Choroid plexus epithelial cell (primary cell): ENCODE results near the gene XRCC3.
A peak's percentile ranks its signal among the peaks of the same experiment; 100 is the strongest.

Experiments used
- DNase-seq: peaks from one replicate; pipeline ENCODE4 v3.0.0-alpha.2; 2010; ENCODE audit warnings: low read depth
- H3K4me3 ChIP-seq: 2 replicates; pipeline ENCODE4 v1.5.1; 2011; ENCODE audit warnings: low read depth, mild to moderate bottlenecking, control low read depth, low read length, moderate library complexity
- TF ChIP-seq, protein P1 (sequence below): conservative IDR thresholded peaks from 2 replicates; pipeline ENCODE4 v1.5.1; 2011; ENCODE audit warnings: low read depth, mild to moderate bottlenecking, control low read depth, inconsistent platforms, low read length, moderate library complexity

XRCC3 gene

DNA sequence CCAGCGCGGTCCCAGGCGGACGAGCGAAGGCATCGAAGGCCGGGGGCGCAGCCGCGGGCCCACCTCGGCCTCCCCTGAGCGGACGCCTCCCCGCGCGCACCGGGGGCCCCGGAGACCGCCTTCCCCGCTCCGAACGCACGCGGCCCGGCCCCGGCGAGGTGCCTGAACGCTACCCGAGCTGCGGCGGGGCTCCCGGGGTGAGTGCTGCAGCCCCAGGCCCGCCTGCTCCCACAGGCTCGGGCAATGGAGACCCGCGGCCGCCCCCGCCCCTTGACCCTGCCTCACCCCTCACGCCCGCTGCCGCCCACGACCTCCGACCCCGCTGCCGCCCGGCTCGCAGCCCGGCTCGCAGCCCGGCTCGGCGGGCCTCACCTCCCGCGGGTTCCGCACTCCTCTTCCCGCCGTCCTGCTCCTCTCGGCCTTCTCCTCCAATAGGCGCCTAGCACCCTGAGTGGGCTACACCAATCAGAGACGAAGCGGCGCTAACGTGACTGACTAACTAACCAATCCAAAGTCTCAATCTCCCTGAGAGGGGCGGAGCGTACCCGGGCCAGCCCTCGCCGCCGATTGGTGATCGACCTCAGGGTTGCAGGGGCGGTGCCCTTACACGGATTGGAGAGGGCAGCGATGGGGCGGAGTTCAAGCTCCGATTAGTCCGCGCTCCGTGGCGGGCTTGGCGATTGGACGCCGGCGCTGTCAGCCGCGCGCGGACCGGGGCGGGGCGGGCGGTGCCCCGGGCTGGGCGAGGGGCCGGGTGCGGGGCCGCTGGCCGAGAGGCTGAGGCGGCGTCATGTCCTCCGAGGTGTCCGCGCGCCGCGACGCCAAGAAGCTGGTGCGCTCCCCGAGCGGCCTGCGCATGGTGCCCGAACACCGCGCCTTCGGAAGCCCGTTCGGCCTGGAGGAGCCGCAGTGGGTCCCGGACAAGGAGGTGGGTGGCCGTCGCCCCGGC is at the start of gene XRCC3, which contains the start of gene ZFYVE21:
Gene XRCC3 (minus strand): TSS at position 400 of the 949 bp plus-strand sequence. CDS start 4,364 bp downstream, outside the sequence.
Gene ZFYVE21 (plus strand): TSS at position 759 of the 949 bp plus-strand sequence. CDS start 32 bp downstream, at position 791.
- peak; percentile 100 for DNase-seq
- H3K4me3 ChIP-seq: peak within 1 kb of the TSS; percentile 84
- TF ChIP-seq, protein P1, sequence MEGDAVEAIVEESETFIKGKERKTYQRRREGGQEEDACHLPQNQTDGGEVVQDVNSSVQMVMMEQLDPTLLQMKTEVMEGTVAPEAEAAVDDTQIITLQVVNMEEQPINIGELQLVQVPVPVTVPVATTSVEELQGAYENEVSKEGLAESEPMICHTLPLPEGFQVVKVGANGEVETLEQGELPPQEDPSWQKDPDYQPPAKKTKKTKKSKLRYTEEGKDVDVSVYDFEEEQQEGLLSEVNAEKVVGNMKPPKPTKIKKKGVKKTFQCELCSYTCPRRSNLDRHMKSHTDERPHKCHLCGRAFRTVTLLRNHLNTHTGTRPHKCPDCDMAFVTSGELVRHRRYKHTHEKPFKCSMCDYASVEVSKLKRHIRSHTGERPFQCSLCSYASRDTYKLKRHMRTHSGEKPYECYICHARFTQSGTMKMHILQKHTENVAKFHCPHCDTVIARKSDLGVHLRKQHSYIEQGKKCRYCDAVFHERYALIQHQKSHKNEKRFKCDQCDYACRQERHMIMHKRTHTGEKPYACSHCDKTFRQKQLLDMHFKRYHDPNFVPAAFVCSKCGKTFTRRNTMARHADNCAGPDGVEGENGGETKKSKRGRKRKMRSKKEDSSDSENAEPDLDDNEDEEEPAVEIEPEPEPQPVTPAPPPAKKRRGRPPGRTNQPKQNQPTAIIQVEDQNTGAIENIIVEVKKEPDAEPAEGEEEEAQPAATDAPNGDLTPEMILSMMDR: no peak

DNA sequence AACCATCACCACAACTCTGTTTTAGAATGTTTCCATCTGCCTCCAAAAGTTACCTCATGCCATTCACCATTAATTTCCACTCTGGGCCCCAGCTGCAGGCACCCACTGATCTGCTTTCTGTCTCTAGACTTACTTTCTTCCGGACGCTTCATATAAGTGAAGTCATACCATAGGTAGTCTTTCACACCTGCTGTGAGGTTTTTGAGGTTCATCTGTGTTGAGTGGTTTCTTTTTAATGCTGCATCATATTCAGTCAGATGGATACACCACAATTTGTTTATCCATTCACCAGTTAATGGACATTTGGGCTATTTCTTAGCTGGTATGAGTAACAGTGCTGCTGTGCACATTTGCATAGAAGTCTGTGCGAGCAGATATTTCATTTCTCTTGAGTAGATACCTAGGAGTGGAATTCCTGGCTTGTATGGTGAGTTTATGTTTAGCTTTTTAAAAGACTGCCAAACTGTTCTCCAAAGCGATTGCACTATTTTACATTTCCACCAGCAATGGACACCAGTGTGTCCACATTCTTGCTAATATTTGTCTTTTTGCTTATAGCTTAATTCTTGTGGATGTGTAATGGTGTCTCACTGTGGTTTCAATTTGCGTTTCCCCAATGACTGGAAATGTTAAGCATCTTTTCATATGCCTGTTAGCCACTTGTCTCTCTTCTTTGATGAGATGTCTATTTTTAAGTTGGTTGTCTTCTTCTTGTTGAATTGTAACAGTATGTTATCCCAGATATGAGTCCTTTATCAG is 48.7 kb upstream of the XRCC3 start:
- no peak for DNase-seq
- H3K4me3 ChIP-seq: no peak overlapping the region
- TF ChIP-seq, protein P1: no peak

DNA sequence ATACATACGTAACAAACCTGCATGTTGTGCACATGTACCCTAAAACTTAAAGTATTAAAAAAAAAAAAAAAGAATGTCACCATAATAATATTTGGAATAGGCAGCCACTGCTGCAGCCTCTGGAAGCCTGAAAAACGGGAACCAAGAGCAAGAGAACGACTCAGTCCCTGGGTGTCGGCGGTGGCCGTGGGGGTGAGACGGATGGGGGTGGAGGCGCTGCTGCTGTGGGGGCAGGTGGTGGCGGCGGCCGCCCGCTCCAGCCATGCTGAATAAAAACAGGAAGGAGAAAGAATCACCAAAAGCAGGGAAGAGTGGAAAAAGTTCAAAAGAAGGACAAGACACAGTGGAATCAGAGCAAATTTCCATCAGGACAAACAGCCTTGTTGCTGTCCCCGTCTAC is 47.3 kb upstream of the XRCC3 start:
- TF ChIP-seq, protein P1: no peak
- no peak for DNase-seq
- no peak overlapping the region for H3K4me3 ChIP-seq

DNA sequence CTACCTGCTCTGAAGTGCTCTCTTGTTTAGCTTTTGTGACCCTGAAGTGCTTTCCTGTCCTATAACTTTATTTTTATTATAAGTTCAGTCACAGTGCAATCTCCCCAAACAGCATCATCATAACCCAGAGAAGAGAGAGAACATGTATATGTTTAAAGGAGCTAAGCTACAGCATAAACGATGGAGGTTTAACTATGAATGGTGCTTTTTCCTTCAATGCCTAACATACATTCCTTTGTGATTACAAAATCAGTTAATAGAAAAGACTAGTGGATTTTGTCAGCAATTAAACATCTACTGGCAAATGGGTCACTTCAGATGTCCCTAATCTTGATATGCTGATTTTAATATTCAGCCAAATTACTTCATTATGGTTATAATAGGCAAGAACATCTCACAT is 46.8 kb upstream of the XRCC3 start:
- H3K4me3 ChIP-seq: no peak overlapping the region
- no peak for DNase-seq
- TF ChIP-seq, protein P1: no peak

- no peak overlapping the region for H3K4me3 ChIP-seq
- TF ChIP-seq, protein P1: no peak
- DNase-seq: no peak
Measured at GRCh38 chr14:103758059-103758776, 43.0 kb upstream of the XRCC3 start.

DNA sequence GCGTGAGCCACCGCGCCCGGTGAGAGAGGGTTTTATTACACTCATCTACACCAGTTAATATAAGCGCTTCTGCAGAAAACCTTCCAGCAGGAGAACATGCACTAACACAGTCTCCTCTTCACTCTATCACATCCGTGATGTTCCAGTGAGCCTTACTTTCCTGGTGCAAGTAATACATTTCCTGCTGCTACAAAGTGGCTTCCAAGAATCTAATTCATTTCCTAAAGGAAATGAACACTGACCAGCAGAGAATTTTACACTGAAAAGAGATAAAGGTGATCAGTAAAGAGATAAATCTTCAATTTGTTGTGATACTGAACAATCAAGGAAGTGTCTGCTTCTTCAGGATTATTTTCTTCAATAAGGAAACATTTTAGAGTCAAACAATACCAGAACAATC is 39.8 kb upstream of the XRCC3 start:
- H3K4me3 ChIP-seq: no peak overlapping the region
- TF ChIP-seq, protein P1: no peak
- DNase-seq: no peak
